HepG2 (cell line): ENCODE data around the gene VPS25. TPM values are rescaled to one million over a fixed set of nuclear protein-coding genes. Genes with fewer than 3 reads are reported as not detected.

Experiments
- ATAC-seq: fragments of 200-7000 bp; cut with Tn5 transposase; 3 replicates; pipeline ENCODE4 v1.9.1; 2020; ENCODE audit warnings: mild to moderate bottlenecking, moderate library complexity
- BruUV-seq: library from RNA; stranded (reverse); fragments of 400-500 nt; replicated peaks from 2 replicates; lab custom pipeline; 2021; lab: Mats Ljungman, UMichigan
- CTCF ChIA-PET: fragments of 300-600 bp; formaldehyde crosslinking; extraction: SDS; loops from one replicate; lab custom pipeline; 2021; ENCODE audit warnings: low total read pairs, inconsistent platforms, low intra/inter-chr PET ratio; lab: Yijun Ruan, JAX
- POLR2A ChIA-PET: fragments of 350-600 bp; sonication (Branson Sonifier 250); formaldehyde crosslinking; loops from one replicate; lab custom pipeline; 2020; ENCODE audit warnings: antibody characterized with exemption, inconsistent platforms; lab: Yijun Ruan, JAX
- DNase-seq: peaks from one replicate; pipeline ENCODE4 v3.0.0-alpha.2; 2015; ENCODE audit warnings: low spot score
- FAIRE-seq: peaks from 3 replicates; lab custom pipeline; 2011; peaks lifted over from hg19 to GRCh38; lab: Jason Lieb, UNC
- H2AFZ ChIP-seq: one replicate; pipeline ENCODE4 v1.6.1; 2011; ENCODE audit warnings: low read length, inconsistent platforms
- H3K27ac ChIP-seq: fragments of 300-600 bp; 3 replicates; pipeline ENCODE4 v1.8.0; 2011; ENCODE audit warnings: mixed run types, mild to moderate bottlenecking, mixed read lengths, low read length, inconsistent platforms; ENCODE audit not compliant: insufficient read depth; ENCODE audit errors: extremely low read length
- H3K27me3 ChIP-seq, 2 experiments: fragments of 200-600 bp in 1 of 2; 2 replicates in 1 of 2; 3 replicates in 1 of 2; pipeline versions ENCODE4 v1.6.0 to v1.8.0; 2011; ENCODE audit warnings: low read length in 2 of 2, mild to moderate bottlenecking in 2 of 2, moderate library complexity in 2 of 2, inconsistent platforms in 1 of 2; ENCODE audit not compliant: insufficient read depth in 2 of 2, control insufficient read depth in 1 of 2
- H3K36me3 ChIP-seq, 2 experiments: fragments of 200-600 bp in 1 of 2; replicated peaks in 1 of 2; 2 replicates in 1 of 2; 3 replicates in 1 of 2; pipeline versions ENCODE4 v1.5.1 to v1.8.0; 2011; ENCODE audit warnings: low read length in 2 of 2, inconsistent platforms in 1 of 2; ENCODE audit not compliant: insufficient read depth in 2 of 2, control insufficient read depth in 1 of 2
- H3K4me1 ChIP-seq: 2 replicates; pipeline ENCODE4 v1.5.1; 2012; ENCODE audit warnings: low read length, inconsistent platforms; ENCODE audit not compliant: insufficient read depth
- H3K4me2 ChIP-seq: 2 replicates; pipeline ENCODE4 v1.6.0; 2011; ENCODE audit warnings: low read depth, low read length, inconsistent platforms
- H3K4me3 ChIP-seq, 3 experiments: fragments of 200-600 bp in 1 of 3; sonication (generic), shearing (Covaris generic) in 1 of 3; replicated peaks in 1 of 3; 2 replicates each; pipeline ENCODE4 v1.5.1; 2011 to 2016; ENCODE audit warnings: low read length in 3 of 3, inconsistent platforms in 2 of 3, low read depth in 2 of 3, mild to moderate bottlenecking in 2 of 3, control low read depth in 1 of 3, mixed read lengths in 1 of 3; ENCODE audit not compliant: insufficient read depth in 1 of 3
- H3K79me2 ChIP-seq: one replicate; pipeline ENCODE4 v1.6.1; 2011; ENCODE audit warnings: low read length, inconsistent platforms; ENCODE audit not compliant: insufficient read depth
- H3K9ac ChIP-seq: 2 replicates; pipeline ENCODE4 v1.6.0; 2011; ENCODE audit warnings: mild to moderate bottlenecking, low read depth, low read length, inconsistent platforms; ENCODE audit not compliant: insufficient read depth
- H3K9me3 ChIP-seq: 2 replicates; pipeline ENCODE4 v1.5.1; 2012; ENCODE audit warnings: mild to moderate bottlenecking, low read length
- H4K20me1 ChIP-seq: 2 replicates; pipeline ENCODE4 v1.6.0; 2011; ENCODE audit warnings: inconsistent platforms, mild to moderate bottlenecking, low read length, moderate library complexity; ENCODE audit not compliant: insufficient read depth
- ARNT2 ChIP-seq: sonication (generic); formaldehyde crosslinking; IDR thresholded peaks from 2 replicates; pipeline ENCODE4 v1.8.0; 2022; ENCODE audit warnings: mild to moderate bottlenecking, low read depth, missing genetic modification reagents, moderate library complexity
- GABPA ChIP-seq, 2 experiments: IDR thresholded peaks; 2 replicates each; pipeline ENCODE4 v1.6.1; 2011 to 2016; ENCODE audit warnings: low read depth in 2 of 2, low read length in 1 of 2, missing biosample characterization in 1 of 2, missing genetic modification characterization in 1 of 2
- GATAD1 ChIP-seq: IDR thresholded peaks from 2 replicates; pipeline ENCODE4 v1.6.1; 2016; ENCODE audit warnings: missing genetic modification reagents, missing compliant biosample characterization
- HNRNPH1 ChIP-seq: fragments of 200-400 bp; formaldehyde crosslinking; optimal IDR thresholded peaks from 2 replicates; pipeline ENCODE3; 2017; ENCODE audit warnings: mild to moderate bottlenecking, low read depth, low read length
- IKZF5 ChIP-seq: IDR thresholded peaks from 2 replicates; pipeline ENCODE4 v1.6.1; 2018; ENCODE audit warnings: missing genetic modification reagents, mild to moderate bottlenecking, missing compliant biosample characterization
- LCORL ChIP-seq, 2 experiments: fragments of 450-650 bp in 1 of 2; sonication (generic) in 1 of 2; formaldehyde crosslinking in 1 of 2; IDR thresholded peaks; 2 replicates each; pipeline versions ENCODE4 v1.5.0 to v1.6.1; 2017 to 2020; ENCODE audit warnings: antibody characterized with exemption in 1 of 2, missing genetic modification reagents in 1 of 2
- MEF2D ChIP-seq: sonication (generic); formaldehyde crosslinking; IDR thresholded peaks from 2 replicates; pipeline ENCODE4 v1.5.1; 2020; ENCODE audit warnings: mild to moderate bottlenecking, missing genetic modification reagents
- PAF1 ChIP-seq: IDR thresholded peaks from 2 replicates; pipeline ENCODE4 v1.6.1; 2016; ENCODE audit warnings: missing genetic modification reagents, missing compliant biosample characterization
- POLR2A ChIP-seq, 2 experiments: IDR thresholded peaks; 2 replicates each; pipeline ENCODE4 v1.6.1; 2011; ENCODE audit warnings: low read depth in 2 of 2, low read length in 2 of 2, mild to moderate bottlenecking in 1 of 2, moderate library complexity in 1 of 2; ENCODE audit not compliant: insufficient read depth in 1 of 2
- ZC3H13 ChIP-seq: sonication (generic); formaldehyde crosslinking; IDR thresholded peaks from 2 replicates; pipeline ENCODE4 v1.8.1; 2023; ENCODE audit warnings: mild to moderate bottlenecking, missing genetic modification reagents, moderate library complexity
- ZFP90 ChIP-seq: sonication (generic); formaldehyde crosslinking; IDR thresholded peaks from 2 replicates; pipeline ENCODE4 v1.8.0; 2022; ENCODE audit warnings: missing genetic modification reagents, mild to moderate bottlenecking, inconsistent platforms, borderline replicate concordance
- ZNF263 ChIP-seq: sonication (generic); formaldehyde crosslinking; IDR thresholded peaks from 2 replicates; pipeline ENCODE4 v1.4.0; 2020; ENCODE audit warnings: missing genetic modification reagents
- ZNF563 ChIP-seq: sonication (generic); formaldehyde crosslinking; IDR thresholded peaks from 2 replicates; pipeline ENCODE4 v1.8.0; 2022; ENCODE audit warnings: mild to moderate bottlenecking, moderate library complexity, missing genetic modification reagents
- ZNF605 ChIP-seq: sonication (generic); formaldehyde crosslinking; IDR thresholded peaks from 2 replicates; pipeline ENCODE4 v1.8.0; 2022; ENCODE audit warnings: mild to moderate bottlenecking, missing genetic modification reagents
- ZNF75D ChIP-seq: sonication (generic); formaldehyde crosslinking; IDR thresholded peaks from 2 replicates; pipeline ENCODE4 v1.8.1; 2023; ENCODE audit warnings: missing genetic modification reagents, mild to moderate bottlenecking, borderline replicate concordance
- ZNF761 ChIP-seq: sonication (generic); formaldehyde crosslinking; conservative IDR thresholded peaks from 2 replicates; pipeline ENCODE4 v1.4.0; 2020; ENCODE audit warnings: mild to moderate bottlenecking, missing genetic modification reagents
- WGBS: methylation state at CpG from one replicate; pipeline ENCODE4 v1.1.6; 2017; ENCODE audit warnings: low lambda C conversion rate; 5-methylcytosine and 5-hydroxymethylcytosine counted together
- in situ Hi-C: cut with HindIII; loops from 2 replicates; pipeline ENCODE4 v1.10.0; 2017; ENCODE audit warnings: low pct_unique_long_range_greater_than_20kb; ENCODE audit not compliant: extremely low pct_ligation_motif_present
- intact Hi-C: fragments of 100-400 bp; cut with micrococcal nuclease; formaldehyde crosslinking; loops from one replicate; pipeline ENCODE4 v1.10.0; 2022; ENCODE audit not compliant: unreplicated experiment
- polyA plus RNA-seq, 8 experiments: library from polyadenylated mRNA; depleted of rRNA in 3 of 8; stranded (reverse) in 7 of 8; unstranded in 1 of 8; fragments of >200 nt; fragmentation: Illumina TruSeq in 4 of 8; extraction: Trizol in 4 of 8; gene quantifications; 2 replicates each; pipeline versions ENCODE4 v1.2.1 to v1.2.3, GENCODE V29; 2011 to 2016; ENCODE audit warnings: low read depth in 4 of 8, missing spikeins in 1 of 8, mixed read lengths in 1 of 8; ENCODE audit not compliant: insufficient read depth in 1 of 8
- total RNA-seq, 5 experiments: library from RNA; depleted of rRNA; stranded (reverse); fragments of >200 nt; fragmentation: Illumina TruSeq; extraction: Trizol; gene quantifications; 2 replicates each; pipeline ENCODE4 v1.2.3, GENCODE V29; 2016; ENCODE audit warnings: low read depth in 1 of 5
- TF ChIP-seq, protein P1 (sequence below): sonication (generic); formaldehyde crosslinking; IDR thresholded peaks from 2 replicates; pipeline ENCODE4 v1.9.0; 2022; ENCODE audit warnings: missing genetic modification reagents, mild to moderate bottlenecking, borderline replicate concordance

VPS25 gene
- total and polyA plus RNA-seq, 2 of the 13 experiments (the other 11 are each of a cell fraction or from before 2014, with no cell fraction given), result 161 to 249 TPM

GRCh38 chr17:42781639-42782165, 8.5 kb downstream of the VPS25 start:
- DNase-seq, result no peak
- Histone ChIP-seq H3K36me3 (peaks cover 20 to 33% of the 10 kb centered on the region in 2 experiments; a peak in 4 of 5 replicates), H3K27ac (peak overlapping the region; percentile 98), H3K9ac (peak overlapping the region; percentile 95), H3K4me1 (peaks cover 48% of the 10 kb centered on the region), H3K4me2 (peak overlapping the region; percentile 99), H3K9me3 (no peaks in the 10 kb centered on the region), H4K20me1 (peaks cover 4% of the 10 kb centered on the region; the same call in 1 of the 2 replicates), H3K79me2 (peaks cover 26% of the 10 kb centered on the region), H3K27me3 (no peaks in the 10 kb centered on the region; a peak in 1 of 5 replicates), H3K4me3 (peak overlapping the region; percentile 87 to 99 (median 92)), H2AFZ (no peak overlapping the region)
- ChIA-PET POLR2A (interaction anchor here (0.9 to 8.4 kb wide), 12 partner anchors 8 to 217 kb away, joined by 3 to 278 read pairs (median 21); partner anchors contain the start of genes BECN1, CNTD1, COA3 and PSME3), CTCF (no interaction called here)
- WGBS, result 30% methylated on average over 8 of the region's 10 CpGs
- no peak for FAIRE-seq
- in situ Hi-C loops, result no loop called here
- intact Hi-C loops, result loop anchor here (2.0 kb wide), 1 partner anchor 15 kb away; no protein-coding TSS in a partner anchor
- ATAC-seq, result no peak
- TSS peak; percentile 42 for BruUV-seq
- peak; percentile 60; the same call in 1 of the 2 replicates for TF ChIP-seq ARNT2 (CRISPR knock-in tag)
- peak; percentile 17 for TF ChIP-seq HNRNPH1
- no peak for TF ChIP-seq ZNF75D (CRISPR knock-in tag)
- 0 out of 2 replicates have a peak, but pooled peaks have one; percentile 22 for TF ChIP-seq ZC3H13
- peak; percentile 13 to 38; a peak in 2 of 4 replicates for TF ChIP-seq POLR2A (IDR thresholded peaks at IDR 0.05; ENCODE audit: insufficient read depth in 1 of 2, low read depth in 2 of 2, low read length in 2 of 2)
- TF ChIP-seq ZNF761 (CRISPR knock-in tag), result no peak
- peak; percentile 89 for TF ChIP-seq ZNF605 (CRISPR knock-in tag)
- TF ChIP-seq, protein P1, sequence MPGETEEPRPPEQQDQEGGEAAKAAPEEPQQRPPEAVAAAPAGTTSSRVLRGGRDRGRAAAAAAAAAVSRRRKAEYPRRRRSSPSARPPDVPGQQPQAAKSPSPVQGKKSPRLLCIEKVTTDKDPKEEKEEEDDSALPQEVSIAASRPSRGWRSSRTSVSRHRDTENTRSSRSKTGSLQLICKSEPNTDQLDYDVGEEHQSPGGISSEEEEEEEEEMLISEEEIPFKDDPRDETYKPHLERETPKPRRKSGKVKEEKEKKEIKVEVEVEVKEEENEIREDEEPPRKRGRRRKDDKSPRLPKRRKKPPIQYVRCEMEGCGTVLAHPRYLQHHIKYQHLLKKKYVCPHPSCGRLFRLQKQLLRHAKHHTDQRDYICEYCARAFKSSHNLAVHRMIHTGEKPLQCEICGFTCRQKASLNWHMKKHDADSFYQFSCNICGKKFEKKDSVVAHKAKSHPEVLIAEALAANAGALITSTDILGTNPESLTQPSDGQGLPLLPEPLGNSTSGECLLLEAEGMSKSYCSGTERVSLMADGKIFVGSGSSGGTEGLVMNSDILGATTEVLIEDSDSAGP (CRISPR knock-in tag), result 0 out of 2 replicates have a peak, but pooled peaks have one; percentile 4
- 0 out of 2 replicates have a peak, but pooled peaks have one; percentile 5 for TF ChIP-seq IKZF5 (CRISPR knock-in tag)
- peak; percentile 60 for TF ChIP-seq ZNF263 (CRISPR knock-in tag)
- TF ChIP-seq GABPA (IDR thresholded peaks at IDR 0.05; ENCODE audit: low read depth, low read length), result no peak
- no peak for TF ChIP-seq GABPA (CRISPR knock-in tag; IDR thresholded peaks at IDR 0.05; ENCODE audit: low read depth)
- no peak for TF ChIP-seq MEF2D
- no peak for TF ChIP-seq LCORL (IDR thresholded peaks at IDR 0.05)
- peak; percentile 26; the same call in 1 of the 2 replicates for TF ChIP-seq LCORL (CRISPR knock-in tag; IDR thresholded peaks at IDR 0.05)
- TF ChIP-seq PAF1 (CRISPR knock-in tag), result 0 out of 2 replicates have a peak, but pooled peaks have one; percentile 17
- peak; percentile 17; the same call in 1 of the 2 replicates for TF ChIP-seq ZNF563 (CRISPR knock-in tag)
- 0 out of 2 replicates have a peak, but pooled peaks have one; percentile 1 for TF ChIP-seq GATAD1 (CRISPR knock-in tag)
- TF ChIP-seq ZFP90 (CRISPR knock-in tag), result 0 out of 2 replicates have a peak, but pooled peaks have one; percentile 14
